M059J (cell line): ENCODE measurements around the gene TPBG. TPM values are rescaled to one million over a fixed set of nuclear protein-coding genes. Genes with fewer than 3 reads are reported as not detected.

ENCODE experiments used
- DNase-seq: peaks from one replicate; pipeline ENCODE4 v3.0.0-alpha.2; 2012; ENCODE audit warnings: low read depth
- total RNA-seq: library from RNA; depleted of rRNA; stranded (reverse); fragments of >200 nt; shearing (Covaris generic); gene quantifications from 2 replicates; pipeline ENCODE4 v1.2.3, GENCODE V29; 2014; rRNA removed

TPBG gene, protein sequence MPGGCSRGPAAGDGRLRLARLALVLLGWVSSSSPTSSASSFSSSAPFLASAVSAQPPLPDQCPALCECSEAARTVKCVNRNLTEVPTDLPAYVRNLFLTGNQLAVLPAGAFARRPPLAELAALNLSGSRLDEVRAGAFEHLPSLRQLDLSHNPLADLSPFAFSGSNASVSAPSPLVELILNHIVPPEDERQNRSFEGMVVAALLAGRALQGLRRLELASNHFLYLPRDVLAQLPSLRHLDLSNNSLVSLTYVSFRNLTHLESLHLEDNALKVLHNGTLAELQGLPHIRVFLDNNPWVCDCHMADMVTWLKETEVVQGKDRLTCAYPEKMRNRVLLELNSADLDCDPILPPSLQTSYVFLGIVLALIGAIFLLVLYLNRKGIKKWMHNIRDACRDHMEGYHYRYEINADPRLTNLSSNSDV
- 31.6 and 46.8 TPM in 2 replicates for total RNA-seq

DNA sequence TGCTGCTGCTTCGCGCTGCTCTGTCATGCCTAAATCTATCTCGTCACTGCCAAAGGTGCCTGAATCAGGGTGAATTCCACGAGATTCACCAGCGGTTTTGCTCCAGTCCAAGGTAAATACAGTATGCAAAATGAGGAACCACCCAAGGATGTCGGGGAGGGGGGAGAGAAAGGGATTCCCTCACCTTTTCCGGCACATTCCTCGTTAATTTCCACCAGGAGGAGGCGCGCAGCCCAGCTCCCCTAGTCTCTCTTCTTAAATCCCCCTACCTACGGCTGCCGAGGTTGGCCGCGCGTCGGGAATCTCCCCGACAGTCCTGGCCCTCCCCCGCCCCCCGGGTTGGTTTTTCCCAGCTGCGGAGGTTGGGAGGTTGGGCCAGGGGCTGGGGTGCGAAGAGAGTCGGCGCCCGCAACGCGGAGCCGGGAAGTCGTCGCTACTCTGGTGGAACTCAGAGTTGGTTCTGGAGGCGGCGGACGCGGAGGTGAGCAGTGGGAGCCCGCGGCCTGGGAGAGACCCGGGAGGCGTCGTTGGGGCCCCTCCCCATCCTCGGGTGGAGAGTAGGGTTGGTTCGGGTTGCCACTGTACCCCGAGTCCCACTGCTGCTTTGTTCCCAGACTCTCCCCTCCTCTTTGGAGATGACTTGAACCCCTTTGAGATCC lies at the start of gene TPBG:
TPBG (plus strand) TSS at position 390 of the 659 bp plus-strand sequence. CDS start 1,145 bp downstream, outside the sequence.
- DNase-seq, result peak; percentile 72

DNA sequence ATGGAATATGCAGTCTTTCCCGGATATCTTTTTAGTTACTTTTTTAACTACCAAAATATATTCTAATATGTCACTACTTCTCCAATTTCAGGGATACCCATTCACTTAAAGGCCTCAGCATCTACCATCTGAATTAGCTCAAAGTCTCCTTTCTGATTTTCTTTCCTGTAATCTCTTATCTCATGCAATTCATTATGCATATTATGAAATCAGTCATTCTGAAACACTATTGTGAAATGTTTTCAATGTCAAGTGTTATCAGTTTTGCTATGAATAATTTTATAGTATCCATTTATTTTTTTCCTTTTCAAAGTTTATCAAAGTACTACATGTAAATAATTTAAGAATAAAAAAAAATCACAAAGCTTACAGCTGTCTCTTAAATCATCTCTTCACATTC lies 41.2 kb upstream of the TPBG start:
- no peak for DNase-seq

DNA sequence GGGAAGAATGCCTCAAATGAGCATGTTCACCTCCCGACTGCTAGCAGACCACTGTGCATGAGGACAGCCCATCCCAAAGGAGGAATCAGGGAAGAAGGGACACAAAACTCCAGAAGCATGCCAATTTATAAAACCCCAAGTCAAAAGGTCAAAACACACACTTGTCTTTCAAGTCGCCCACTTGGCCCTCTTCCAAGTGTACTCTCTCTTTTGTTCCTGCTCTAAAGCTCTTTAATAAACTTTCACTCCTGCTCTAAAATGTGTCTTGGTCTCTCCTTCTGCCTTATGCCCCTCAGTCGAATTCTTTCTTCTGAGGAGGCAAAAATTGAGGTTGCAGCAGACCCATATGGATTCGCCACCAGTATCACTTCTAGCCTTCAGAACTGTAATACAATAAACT lies 33.9 kb upstream of the TPBG start:
- DNase-seq, result no peak

GRCh38 chr6:82330171-82330804 lies 33.3 kb upstream of the TPBG start:
- DNase-seq, result no peak

- DNase-seq, result peak; percentile 86
Measured at GRCh38 chr6:82331031-82331773, 32.4 kb upstream of the TPBG start.

DNA sequence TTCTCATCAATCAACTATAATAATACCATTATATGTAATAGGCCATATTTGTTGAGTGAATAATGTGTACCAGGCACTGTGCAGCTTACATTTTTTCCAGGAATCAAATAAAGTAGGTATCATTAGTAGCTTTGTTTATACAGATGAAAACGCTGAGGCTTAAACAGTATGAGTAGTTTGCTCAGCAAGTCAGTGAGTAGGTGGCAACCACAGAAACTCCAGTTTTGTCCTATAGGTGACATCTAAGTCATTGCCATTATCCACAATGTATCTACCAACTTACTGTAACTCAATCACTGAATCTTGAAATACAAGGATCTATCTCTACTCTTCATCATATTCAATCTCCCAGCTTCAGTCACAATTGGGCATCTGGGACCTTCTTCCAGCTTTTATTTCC lies 29.8 kb upstream of the TPBG start:
- no peak for DNase-seq

GRCh38 chr6:82337688-82338257 lies 25.8 kb upstream of the TPBG start:
- DNase-seq, result no peak

- DNase-seq, result peak; percentile 36
Measured at GRCh38 chr6:82348130-82348529, 15.5 kb upstream of the TPBG start.

GRCh38 chr6:82353848-82354247 lies 9.8 kb upstream of the TPBG start:
- no peak for DNase-seq

GRCh38 chr6:82360552-82360951 lies 3.1 kb upstream of the TPBG start:
- DNase-seq, result no peak

DNA sequence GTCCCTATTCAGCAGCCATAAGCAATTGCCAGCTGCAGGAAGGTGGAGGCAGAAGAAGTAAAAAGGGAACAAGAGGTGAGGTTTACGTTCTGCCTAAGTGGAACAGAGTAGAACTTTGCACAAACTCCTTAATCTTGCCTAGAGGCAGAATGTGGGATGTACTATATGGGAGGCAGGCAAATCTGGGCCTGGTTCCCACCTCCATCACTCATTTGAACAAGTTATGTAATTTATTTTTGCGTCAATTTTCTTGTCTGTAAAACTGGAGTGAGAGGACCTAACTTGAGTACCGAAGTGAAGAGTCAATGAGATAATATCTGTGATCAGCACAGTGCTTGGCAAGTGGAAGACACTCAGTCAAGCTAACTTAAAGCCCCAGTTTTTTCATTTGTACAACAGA lies 2.0 kb upstream of the TPBG start:
- no peak for DNase-seq

DNA sequence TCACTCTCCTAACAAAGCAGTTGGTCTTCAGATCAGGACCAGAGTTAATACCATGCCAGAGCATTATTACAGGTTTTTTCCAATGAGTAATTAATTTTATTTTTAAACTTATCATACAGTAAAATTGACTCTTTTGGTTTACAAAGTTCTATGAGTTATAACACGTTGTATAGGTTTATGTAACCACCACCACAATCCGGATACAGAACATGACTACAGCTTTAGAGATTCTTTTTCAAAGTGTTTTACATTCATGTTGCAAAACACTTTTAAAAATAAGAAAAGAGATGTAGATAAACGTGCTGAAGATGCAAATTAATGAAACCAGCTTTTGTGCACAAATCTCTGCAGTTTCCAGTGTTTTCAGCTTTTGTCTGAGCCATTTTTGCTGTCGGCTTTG lies 1.5 kb upstream of the TPBG start:
- no peak for DNase-seq

- DNase-seq, result peak; percentile 65
Measured at GRCh38 chr6:82362878-82363427, 664 bp upstream of the TPBG start.

DNA sequence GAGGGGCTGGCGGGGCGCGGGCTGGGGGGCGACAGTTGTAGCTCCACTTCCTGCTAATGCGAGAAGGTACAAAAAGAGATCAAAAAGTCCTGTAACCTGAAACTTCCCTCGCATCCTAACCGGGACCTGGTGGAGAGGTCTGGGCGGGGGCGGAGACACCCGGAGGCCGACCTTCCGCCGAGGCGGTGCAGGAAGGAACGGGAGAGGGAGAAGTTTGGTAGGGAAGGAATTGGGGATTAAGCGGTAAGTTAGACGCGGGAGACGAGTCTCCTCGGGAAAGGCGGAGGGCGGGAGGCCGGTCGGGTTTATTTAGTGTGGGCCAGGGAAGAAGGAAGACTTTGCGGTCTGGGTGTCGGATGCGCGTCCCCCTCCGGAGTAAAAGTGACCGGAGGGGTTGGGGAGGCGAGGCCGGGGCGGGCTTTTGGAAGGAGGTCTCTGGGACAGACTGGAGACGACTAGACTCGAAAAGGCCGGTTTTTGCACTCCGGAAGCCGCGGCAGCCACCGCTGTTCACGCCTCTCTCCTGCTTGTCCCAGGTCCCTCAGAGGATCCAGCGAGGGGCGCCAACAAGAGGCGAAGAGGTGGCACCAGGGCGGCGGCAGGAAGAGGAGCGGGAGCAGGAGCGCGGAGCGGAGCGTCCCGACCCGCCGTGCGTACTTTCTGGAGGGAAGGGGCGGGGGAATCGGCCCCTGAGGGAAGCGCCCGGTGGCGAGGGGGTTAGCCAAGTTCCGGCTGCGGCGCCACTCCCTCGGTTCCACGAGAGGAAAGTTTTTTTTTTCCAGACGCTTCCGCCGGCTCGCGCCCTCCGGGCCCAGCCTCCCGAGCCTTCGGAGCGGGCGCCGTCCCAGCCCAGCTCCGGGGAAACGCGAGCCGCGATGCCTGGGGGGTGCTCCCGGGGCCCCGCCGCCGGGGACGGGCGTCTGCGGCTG lies 734 bp downstream of the TPBG start:
- DNase-seq, result peak; percentile 68

- DNase-seq, result no peak
Measured at GRCh38 chr6:82365016-82365795, 1.6 kb downstream of the TPBG start.

GRCh38 chr6:82367704-82368103 lies 4.1 kb downstream of the TPBG start:
- no peak for DNase-seq

- DNase-seq, result no peak
Measured at GRCh38 chr6:82370788-82371187, 7.2 kb downstream of the TPBG start.

GRCh38 chr6:82371799-82372546 lies 8.4 kb downstream of the TPBG start:
- no peak for DNase-seq

DNA sequence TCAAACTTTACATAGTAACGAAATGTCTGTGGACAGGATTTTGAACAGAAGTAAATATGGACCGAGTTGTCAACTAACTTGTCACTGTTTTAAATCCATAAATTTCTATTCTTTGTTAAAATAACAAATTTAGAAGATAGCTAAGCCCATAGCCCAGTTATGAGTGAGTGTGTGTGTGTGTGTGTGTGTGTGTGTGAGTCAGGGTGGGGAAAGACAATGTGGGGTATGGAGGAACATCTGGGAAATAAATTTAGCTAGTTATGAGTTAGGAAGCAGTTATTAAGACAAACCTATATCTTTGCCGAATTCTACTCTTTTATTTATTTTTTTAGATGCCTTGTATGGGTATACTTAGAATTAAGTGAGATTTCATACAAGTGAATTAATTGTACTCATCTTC lies 9.0 kb downstream of the TPBG start:
- no peak for DNase-seq
